IMR-90 (cell line): ENCODE measurements around the gene MBD3L5. TPM values are rescaled to one million over a fixed set of nuclear protein-coding genes. Genes with fewer than 3 reads are reported as not detected.

ENCODE experiments used
- polyA plus RNA-seq, 3 experiments: library from polyadenylated mRNA; depleted of rRNA; stranded (reverse); fragments of >200 nt; gene quantifications; 2 replicates each; pipeline ENCODE4 v1.2.3, GENCODE V29; 2012; ENCODE audit warnings: low replicate concordance in 1 of 3
- total RNA-seq: library from RNA; depleted of rRNA; stranded (reverse); fragments of >200 nt; gene quantifications from 2 replicates; pipeline ENCODE4 v1.2.3, GENCODE V29; 2012; rRNA removed

Gene MBD3L5
- total and polyA plus RNA-seq, 2 of the 4 experiments (the other 2 are of a cell fraction): not detected

Other genes with a start within 250 kb of the MBD3L5 start
- gene ADGRE1, start 143.0 kb upstream of the MBD3L5 start, total RNA-seq: not detected in 2 replicates
- gene ADGRE1, start 143.0 kb upstream of the MBD3L5 start, polyA plus RNA-seq (2012; rRNA removed): not detected in 2 replicates
- gene MBD3L2B, start 9.1 kb upstream of the MBD3L5 start, total RNA-seq: not detected in 2 replicates
- gene MBD3L2B, start 9.1 kb upstream of the MBD3L5 start, polyA plus RNA-seq (2012; rRNA removed): not detected in 2 replicates
- gene MBD3L4, start 9.6 kb downstream of the MBD3L5 start, total RNA-seq: not detected in 2 replicates
- not detected in 2 replicates for gene MBD3L4, start 9.6 kb downstream of the MBD3L5 start, polyA plus RNA-seq (2012; rRNA removed)
- gene MBD3L2, start 18.7 kb downstream of the MBD3L5 start, total RNA-seq: not detected in 2 replicates
- gene MBD3L2, start 18.7 kb downstream of the MBD3L5 start, polyA plus RNA-seq (2012; rRNA removed): not detected in 2 replicates
- gene MBD3L3, start 28.1 kb downstream of the MBD3L5 start, total RNA-seq: not detected in 2 replicates
- not detected in 2 replicates for gene MBD3L3, start 28.1 kb downstream of the MBD3L5 start, polyA plus RNA-seq (2012; rRNA removed)
- gene ZNF557, start 39.1 kb downstream of the MBD3L5 start, total RNA-seq: 16.9 and 21.1 TPM in 2 replicates
- 3.4 and 3.7 TPM in 2 replicates for gene ZNF557, start 39.1 kb downstream of the MBD3L5 start, polyA plus RNA-seq (2012; rRNA removed)